Nephron progenitor cell (in vitro differentiated cells): ENCODE data around the gene RAD51B.

Experiments used
- DNase-seq: peaks from one replicate; pipeline ENCODE4 v3.0.0; 2021
- H3K27ac Mint-ChIP-seq: 2 replicates; pipeline ENCODE4 v1.8.0; 2021; ENCODE audit warnings: mild to moderate bottlenecking, moderate library complexity, mixed read lengths
- H3K27me3 Mint-ChIP-seq: 2 replicates; pipeline ENCODE4 v1.8.0; 2021; ENCODE audit warnings: mild to moderate bottlenecking, low read depth, mixed read lengths; ENCODE audit not compliant: poor library complexity
- H3K36me3 Mint-ChIP-seq: 2 replicates; pipeline ENCODE4 v1.8.0; 2021; ENCODE audit warnings: low read depth, mixed read lengths
- H3K4me1 Mint-ChIP-seq: 2 replicates; pipeline ENCODE4 v1.8.0; 2021; ENCODE audit warnings: mixed read lengths
- H3K4me3 Mint-ChIP-seq: 2 replicates; pipeline ENCODE4 v1.8.0; 2021; ENCODE audit warnings: mild to moderate bottlenecking, moderate library complexity, mixed read lengths
- H3K9me3 Mint-ChIP-seq: 2 replicates; pipeline ENCODE4 v1.8.0; 2021; ENCODE audit warnings: mild to moderate bottlenecking, moderate library complexity, mixed read lengths
- CTCF ChIP-seq: fragments of 200-600 bp; sonication (generic); IDR thresholded peaks from 2 replicates; pipeline ENCODE4 v1.5.0; 2021; ENCODE audit warnings: antibody characterized with exemption

The RAD51B gene

GRCh38 chr14:68691792-68692118 lies 872.2 kb downstream of the RAD51B start:
- Mint-ChIP-seq H3K27ac (peak overlapping the region; percentile 86), H3K4me1 (peaks cover 75% of the 10 kb centered on the region), H3K4me3 (no peak overlapping the region), H3K9me3 (peaks cover 7% of the 10 kb centered on the region), H3K27me3 (no peaks in the 10 kb centered on the region), H3K36me3 (peaks cover 3% of the 10 kb centered on the region)
- TF ChIP-seq CTCF = no peak
- DNase-seq = no peak

- no peak for TF ChIP-seq CTCF
- H3K4me1 Mint-ChIP-seq = peaks cover 71% of the 10 kb centered on the region
- no peaks in the 10 kb centered on the region for H3K36me3 Mint-ChIP-seq
- DNase-seq = no peak
- peak overlapping the region; percentile 6 for H3K4me3 Mint-ChIP-seq
- H3K27me3 Mint-ChIP-seq = no peaks in the 10 kb centered on the region
- peaks cover 4% of the 10 kb centered on the region for H3K9me3 Mint-ChIP-seq
- H3K27ac Mint-ChIP-seq = peak overlapping the region; percentile 84
Observed at GRCh38 chr14:68692216-68692615, 872.6 kb downstream of the RAD51B start.

- Mint-ChIP-seq H3K36me3 (peaks cover 3% of the 10 kb centered on the region), H3K4me1 (peaks cover 61% of the 10 kb centered on the region), H3K27ac (peak overlapping the region; percentile 18), H3K27me3 (no peaks in the 10 kb centered on the region), H3K9me3 (peaks cover 7% of the 10 kb centered on the region), H3K4me3 (no peak overlapping the region)
- DNase-seq = no peak
- no peak for TF ChIP-seq CTCF
Observed at GRCh38 chr14:68692916-68693771, 873.6 kb downstream of the RAD51B start.

- Mint-ChIP-seq H3K9me3 (peaks cover 10% of the 10 kb centered on the region), H3K36me3 (peaks cover 4% of the 10 kb centered on the region), H3K27me3 (no peaks in the 10 kb centered on the region), H3K27ac (no peak overlapping the region), H3K4me3 (no peak overlapping the region), H3K4me1 (peaks cover 54% of the 10 kb centered on the region)
- no peak for TF ChIP-seq CTCF
- DNase-seq = no peak
Observed at GRCh38 chr14:68693926-68694325, 874.3 kb downstream of the RAD51B start.

GRCh38 chr14:68694516-68695235 lies 875.1 kb downstream of the RAD51B start:
- no peak overlapping the region for H3K4me3 Mint-ChIP-seq
- H3K9me3 Mint-ChIP-seq = peaks cover 17% of the 10 kb centered on the region
- no peak for DNase-seq
- peaks cover 4% of the 10 kb centered on the region for H3K36me3 Mint-ChIP-seq
- no peak overlapping the region for H3K27ac Mint-ChIP-seq
- H3K27me3 Mint-ChIP-seq = no peaks in the 10 kb centered on the region
- peaks cover 46% of the 10 kb centered on the region for H3K4me1 Mint-ChIP-seq
- TF ChIP-seq CTCF = no peak
